LNCAP (cell line): ENCODE results near the gene UBE3B.

Experiments
- TF ChIP-seq, protein P1 (sequence below): fragments of 450-650 bp; IDR thresholded peaks from 2 replicates; pipeline ENCODE4 v1.5.1; 2017; ENCODE audit warnings: mild to moderate bottlenecking

The UBE3B gene

DNA sequence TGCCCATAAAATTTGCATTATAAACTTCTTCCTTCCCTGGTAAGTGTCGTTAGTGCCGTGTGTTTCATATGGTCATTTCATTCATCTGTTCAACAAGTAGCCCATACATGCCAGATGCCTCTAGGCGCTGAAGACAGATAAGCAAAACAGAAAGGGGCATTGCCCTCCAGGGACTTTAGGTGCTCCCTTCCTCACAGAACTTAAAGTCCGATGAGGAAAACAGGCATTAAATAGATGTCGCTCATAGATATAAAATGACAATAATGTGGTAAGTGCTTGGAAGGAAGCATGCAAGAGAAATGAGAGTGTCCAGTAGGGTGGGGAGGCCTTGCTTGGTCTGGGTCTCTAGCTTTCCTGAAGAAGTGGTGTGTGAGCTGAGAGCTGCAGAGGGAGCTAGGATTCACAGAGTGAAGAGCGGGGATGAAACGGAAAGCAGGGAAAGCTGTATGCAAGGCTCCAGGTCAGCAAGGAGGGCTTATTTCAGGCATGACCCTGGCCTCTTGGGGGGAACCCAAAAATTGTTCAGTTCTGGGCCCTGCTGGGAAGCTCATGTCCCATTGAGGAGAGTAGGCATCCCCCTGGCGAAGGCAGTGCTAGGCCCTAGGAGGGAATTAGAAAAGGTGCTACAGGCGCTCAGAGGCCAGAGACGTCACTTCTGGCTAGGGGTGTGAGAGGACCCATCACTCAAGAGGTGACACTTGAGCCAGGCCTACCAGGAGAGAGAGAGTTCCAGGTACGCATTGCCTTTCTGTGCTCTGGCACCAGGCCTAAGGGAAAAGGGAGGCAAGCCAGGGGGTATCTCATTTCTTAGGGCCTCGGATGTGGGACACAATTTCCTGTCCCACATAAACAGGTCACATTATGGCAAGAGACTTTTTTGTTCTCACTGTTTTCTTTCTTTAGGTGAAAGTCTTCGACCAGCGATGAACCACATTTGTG lies 11.9 kb downstream of the UBE3B start:
- TF ChIP-seq, protein P1, sequence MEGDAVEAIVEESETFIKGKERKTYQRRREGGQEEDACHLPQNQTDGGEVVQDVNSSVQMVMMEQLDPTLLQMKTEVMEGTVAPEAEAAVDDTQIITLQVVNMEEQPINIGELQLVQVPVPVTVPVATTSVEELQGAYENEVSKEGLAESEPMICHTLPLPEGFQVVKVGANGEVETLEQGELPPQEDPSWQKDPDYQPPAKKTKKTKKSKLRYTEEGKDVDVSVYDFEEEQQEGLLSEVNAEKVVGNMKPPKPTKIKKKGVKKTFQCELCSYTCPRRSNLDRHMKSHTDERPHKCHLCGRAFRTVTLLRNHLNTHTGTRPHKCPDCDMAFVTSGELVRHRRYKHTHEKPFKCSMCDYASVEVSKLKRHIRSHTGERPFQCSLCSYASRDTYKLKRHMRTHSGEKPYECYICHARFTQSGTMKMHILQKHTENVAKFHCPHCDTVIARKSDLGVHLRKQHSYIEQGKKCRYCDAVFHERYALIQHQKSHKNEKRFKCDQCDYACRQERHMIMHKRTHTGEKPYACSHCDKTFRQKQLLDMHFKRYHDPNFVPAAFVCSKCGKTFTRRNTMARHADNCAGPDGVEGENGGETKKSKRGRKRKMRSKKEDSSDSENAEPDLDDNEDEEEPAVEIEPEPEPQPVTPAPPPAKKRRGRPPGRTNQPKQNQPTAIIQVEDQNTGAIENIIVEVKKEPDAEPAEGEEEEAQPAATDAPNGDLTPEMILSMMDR, result no peak

DNA sequence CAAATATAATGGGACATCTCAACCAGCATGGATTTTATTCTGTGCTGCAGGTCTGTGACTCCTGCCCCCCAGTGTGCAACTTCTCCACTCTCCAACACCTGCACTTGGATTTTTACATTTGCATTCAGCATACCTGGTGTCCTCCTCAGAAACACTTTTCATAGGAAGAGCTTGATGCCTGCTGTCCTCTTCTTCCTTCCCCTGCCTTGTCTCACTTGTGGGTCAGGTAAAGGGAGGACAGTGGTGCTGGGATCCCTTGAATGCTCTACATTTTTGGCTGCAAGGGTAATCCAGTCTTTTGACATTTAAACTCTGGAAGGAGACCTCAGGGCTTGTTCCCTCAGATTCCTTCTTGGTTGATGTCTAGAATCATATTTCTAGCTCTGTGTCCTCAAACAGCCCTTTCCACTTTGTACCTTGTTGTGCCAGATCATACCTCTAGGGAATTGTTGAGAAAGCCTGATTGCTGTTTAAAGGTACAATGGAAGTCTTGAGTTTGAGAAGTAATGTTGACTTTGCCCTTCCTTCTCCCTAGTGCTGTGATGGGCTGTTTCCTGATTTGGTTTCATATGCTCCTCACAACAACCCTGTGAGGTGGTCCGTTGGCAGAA lies 12.6 kb downstream of the UBE3B start:
- TF ChIP-seq, protein P1, result no peak

DNA sequence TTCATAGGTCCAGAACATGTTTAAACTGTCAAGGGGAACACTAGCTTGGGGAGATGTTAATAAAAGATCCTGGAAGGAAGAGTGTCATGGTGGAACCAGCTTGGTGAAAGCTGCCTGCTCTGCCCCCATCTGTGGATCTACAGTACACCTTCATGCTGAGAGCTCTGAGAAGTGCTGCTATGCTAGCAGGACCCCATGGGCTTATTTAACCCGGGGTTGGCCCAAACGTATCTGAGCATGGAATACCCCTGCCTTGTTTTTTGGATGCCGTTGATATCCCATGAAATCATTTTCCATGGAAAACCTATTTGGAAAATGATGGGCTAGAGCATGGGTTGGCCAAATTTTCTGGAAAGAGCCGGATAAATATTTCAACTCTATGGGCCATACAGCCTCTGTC lies 14.2 kb downstream of the UBE3B start:
- TF ChIP-seq, protein P1, result no peak

DNA sequence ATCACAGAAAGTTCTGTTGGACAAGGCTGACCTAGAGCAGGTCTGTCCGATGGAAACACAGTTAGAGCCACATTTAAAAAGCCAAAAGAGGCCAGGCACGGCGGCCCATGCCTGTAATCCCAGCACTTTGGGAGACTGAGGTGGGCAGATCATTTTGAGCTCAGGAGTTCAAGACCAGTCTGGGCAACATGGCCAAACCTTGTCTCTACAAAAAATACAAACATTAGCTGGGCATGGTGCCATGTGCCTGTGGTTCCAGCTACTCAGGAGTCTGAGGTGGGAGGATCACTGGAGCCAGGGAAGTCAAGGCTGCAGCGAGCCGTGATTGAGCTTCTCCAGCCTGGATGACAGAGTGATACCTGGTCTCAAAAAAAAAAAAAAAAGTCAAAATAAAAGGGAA lies 14.9 kb downstream of the UBE3B start:
- TF ChIP-seq, protein P1, result no peak

DNA sequence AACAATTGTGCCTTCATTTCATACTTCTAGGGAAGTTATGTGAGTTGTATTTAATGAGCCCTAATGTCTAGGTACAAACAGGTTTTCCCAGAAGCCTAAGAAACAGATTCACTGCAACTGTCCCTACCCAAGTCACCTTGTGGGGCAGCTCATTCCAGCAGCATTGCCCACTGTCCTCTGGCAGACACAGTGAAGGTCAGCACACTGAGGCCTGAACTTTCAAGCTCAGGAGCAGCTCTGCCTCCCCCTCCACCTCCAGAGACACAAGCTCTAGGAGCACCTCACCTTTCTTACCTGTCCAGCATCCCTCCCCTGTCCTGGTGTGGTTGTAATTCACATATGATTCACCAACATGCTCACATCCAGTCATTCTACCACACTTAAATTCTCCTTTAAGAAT lies 15.7 kb downstream of the UBE3B start:
- TF ChIP-seq, protein P1, result no peak

DNA sequence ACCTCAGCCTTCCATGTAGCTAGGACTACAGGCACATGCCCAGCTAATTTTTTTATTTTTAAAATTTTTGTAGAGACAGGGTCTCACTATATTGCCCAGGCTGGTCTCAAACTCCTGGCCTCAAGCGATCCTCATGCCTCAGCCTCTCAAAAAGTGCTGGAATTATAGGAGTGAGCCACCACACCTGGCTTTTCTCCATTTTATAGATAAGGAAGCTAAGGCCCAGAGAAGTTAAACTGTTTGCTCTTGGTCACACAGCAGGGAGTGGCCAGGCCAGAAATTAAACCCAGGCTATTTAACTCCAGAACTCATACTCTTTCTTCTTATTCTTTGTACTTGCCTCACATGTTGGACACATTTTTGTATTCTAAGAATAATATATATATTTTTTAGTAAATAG lies 16.5 kb downstream of the UBE3B start:
- TF ChIP-seq, protein P1, result no peak

DNA sequence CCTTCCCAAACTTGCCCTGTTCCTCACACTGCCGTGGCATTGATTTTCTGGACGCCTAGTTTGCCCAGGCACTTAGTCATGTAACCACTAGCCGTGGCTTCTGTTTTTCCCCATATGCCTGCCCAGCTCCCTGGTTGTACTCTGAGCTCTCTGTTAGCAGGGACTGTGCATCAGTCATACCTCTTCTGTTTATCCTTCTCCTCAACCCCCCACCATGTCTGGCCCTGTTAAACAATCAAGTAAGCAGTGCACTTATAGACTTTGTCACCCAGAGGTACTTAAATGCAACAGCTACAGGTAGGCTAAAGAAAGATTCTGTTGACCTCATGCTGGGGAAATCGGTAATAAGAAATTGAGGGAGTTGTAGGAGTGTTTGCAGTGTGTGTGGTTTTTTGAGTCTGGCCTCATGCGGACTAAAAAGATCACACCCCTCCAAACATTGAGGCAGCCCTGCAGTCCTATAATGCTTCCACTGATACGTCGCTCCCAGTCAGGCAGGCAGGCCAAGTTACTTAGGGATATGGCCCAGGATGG lies 17.0 kb downstream of the UBE3B start:
- TF ChIP-seq, protein P1, result no peak
